22Rv1 (cell line): Measurements from ENCODE around the gene PPM1H.

Experiments
- CTCF ChIP-seq: fragments of 450-650 bp; IDR thresholded peaks from 2 replicates; pipeline ENCODE4 v1.5.1; 2017; ENCODE audit warnings: mild to moderate bottlenecking
- ZFX ChIP-seq: fragments of 450-650 bp; IDR thresholded peaks from 2 replicates; pipeline ENCODE4 v1.6.1; 2017; ENCODE audit warnings: antibody characterized with exemption, borderline replicate concordance

- TF ChIP-seq ZFX: no peak
- no peak for TF ChIP-seq CTCF
These were observed 241.4 kb downstream of the PPM1H start for GRCh38 chr12:62693376-62694050.
